Thyroid gland (tissue), 4 donors: ENCODE results near the gene SURF2. TPM values are rescaled to one million over a fixed set of nuclear protein-coding genes. Genes with fewer than 3 reads are reported as not detected.

Experiments used
- DNase-seq, 2 donors: peaks; one replicate each; pipeline ENCODE4 v3.0.0-alpha.2; 2019
- H3K27ac ChIP-seq, 3 donors: fragments of 200-600 bp; sonication (generic); 1 replicate in 2 of 3; 2 replicates in 1 of 3; pipeline ENCODE4 v1.5.1; 2016 to 2019; ENCODE audit warnings: mild to moderate bottlenecking in 1 of 3, moderate library complexity in 1 of 3
- H3K27me3 ChIP-seq: fragments of 200-600 bp; sonication (generic); one replicate; pipeline ENCODE4 v1.5.1; 2019
- H3K36me3 ChIP-seq, 2 donors: fragments of 200-600 bp; sonication (generic); one replicate each; pipeline ENCODE4 v1.5.1; 2016 to 2019
- H3K4me1 ChIP-seq, 2 donors: fragments of 200-600 bp; sonication (generic); one replicate each; pipeline ENCODE4 v1.5.1; 2017 to 2019
- H3K4me3 ChIP-seq, 3 donors: fragments of 200-600 bp; sonication (generic); replicated peaks in 1 of 3; 1 replicate in 2 of 3; 2 replicates in 1 of 3; pipeline ENCODE4 v1.5.1; 2016; ENCODE audit warnings: mild to moderate bottlenecking in 1 of 3
- H3K9me3 ChIP-seq: fragments of 200-600 bp; sonication (generic); one replicate; pipeline ENCODE4 v1.5.1; 2017
- CTCF ChIP-seq, 6 experiments: fragments of 200-600 bp in 3 of 6; fragments of 450-650 bp in 3 of 6; sonication (generic) in 3 of 6; IDR thresholded peaks; one replicate each; pipeline ENCODE4 v1.5.1; 2016 to 2019; ENCODE audit warnings: antibody characterized with exemption in 6 of 6, mild to moderate bottlenecking in 2 of 6, inconsistent platforms in 1 of 6, moderate library complexity in 1 of 6
- POLR2A ChIP-seq, 2 donors: fragments of 450-650 bp; IDR thresholded peaks; one replicate each; pipeline ENCODE4 v1.6.1; 2017; ENCODE audit warnings: antibody characterized with exemption in 2 of 2, mild to moderate bottlenecking in 2 of 2, moderate library complexity in 1 of 2
- WGBS, 2 donors: methylation state at CpG; one replicate each; pipeline ENCODE4 v1.1.5; 2017; 5-methylcytosine and 5-hydroxymethylcytosine counted together
- intact Hi-C: fragments of 100-400 bp; cut with DNase I; formaldehyde crosslinking; loops from one replicate; pipeline ENCODE4 v1.15.1; 2023
- total RNA-seq, 4 donors: library from RNA; depleted of rRNA; stranded (reverse); fragments of >200 nt; gene quantifications; one replicate each; pipeline ENCODE4 v1.2.3, GENCODE V29; 2016

Gene SURF2
- total RNA-seq, 4 donors from 2014 or later: 26.2 to 42.7 (median 31.6) TPM

DNA sequence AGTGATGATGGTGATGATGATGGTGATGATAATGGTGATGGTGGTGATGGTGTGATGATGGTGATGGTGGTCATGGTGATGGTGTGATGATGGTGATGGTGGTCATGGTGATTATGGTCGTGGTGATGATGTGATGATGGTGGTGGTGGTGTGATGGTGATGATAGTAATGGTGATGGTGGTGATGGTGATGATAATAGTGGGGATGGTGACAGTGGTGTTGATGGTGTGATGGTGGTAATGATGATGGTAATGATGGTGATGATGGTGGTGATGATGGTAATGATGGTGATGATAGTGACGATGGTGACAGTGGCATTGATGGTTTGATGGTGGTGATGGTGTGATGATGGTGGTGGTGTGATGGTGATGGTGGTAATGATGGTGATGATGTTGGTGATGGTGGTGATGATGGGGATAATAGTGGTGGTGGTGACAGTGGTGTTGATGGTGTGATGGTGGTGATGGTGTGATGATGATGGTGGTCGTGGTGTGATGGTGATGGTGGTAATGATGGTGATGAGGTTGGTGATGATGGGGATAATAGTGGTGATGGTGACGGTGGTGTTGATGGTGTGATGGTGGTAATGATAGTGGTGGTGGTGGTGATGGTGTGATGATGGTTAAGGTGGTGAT is 26.3 kb downstream of the SURF2 start:
- no peaks in the 10 kb centered on the region for H3K27me3 ChIP-seq
- peaks cover 0 to 3% of the 10 kb centered on the region in 2 donors for H3K4me1 ChIP-seq
- TF ChIP-seq POLR2A (IDR thresholded peaks at IDR 0.05) (no peak), CTCF (IDR thresholded peaks at IDR 0.05) (no peak)
- no peaks in the 10 kb centered on the region for H3K36me3 ChIP-seq
- H3K4me3 ChIP-seq: no peak overlapping the region
- H3K27ac ChIP-seq: no peak overlapping the region
- intact Hi-C loops: no loop called here
- no peaks in the 10 kb centered on the region for H3K9me3 ChIP-seq
- DNase-seq: no peak
- WGBS, 2 donors: 90 to 93% methylated on average over 4 of the region's 4 CpGs

DNA sequence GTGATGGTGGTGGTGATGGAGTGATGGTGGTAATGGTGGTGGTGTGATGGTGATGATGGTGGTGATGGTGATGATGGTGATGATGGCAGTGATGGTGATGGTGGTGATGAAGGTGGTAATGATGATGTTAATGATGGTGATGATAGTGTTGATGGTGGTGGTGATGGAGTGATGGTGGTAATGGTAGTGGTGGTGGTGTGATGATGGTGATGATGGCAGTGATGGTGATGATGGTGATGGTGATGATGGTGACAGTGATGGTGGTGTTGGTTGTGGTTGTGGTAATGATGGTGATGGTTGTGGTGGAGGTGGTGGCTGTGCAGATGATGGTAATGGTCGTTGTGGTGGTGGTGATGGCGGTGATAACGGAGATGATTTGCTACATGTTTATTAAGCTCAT is 27.1 kb downstream of the SURF2 start:
- Histone ChIP-seq H3K4me1 (peaks cover 0 to 11% of the 10 kb centered on the region in 2 donors), H3K4me3 (no peak overlapping the region), H3K36me3 (no peaks in the 10 kb centered on the region), H3K27ac (no peak overlapping the region), H3K27me3 (no peaks in the 10 kb centered on the region), H3K9me3 (no peaks in the 10 kb centered on the region)
- no peak for TF ChIP-seq CTCF (IDR thresholded peaks at IDR 0.05)
- no peak for TF ChIP-seq POLR2A (IDR thresholded peaks at IDR 0.05)
- intact Hi-C loops: no loop called here
- 93 to 95% methylated on average over 3 of the region's 3 CpGs for WGBS, 2 donors
- no peak for DNase-seq

- Histone ChIP-seq H3K4me1 (peaks cover 0 to 15% of the 10 kb centered on the region in 2 donors), H3K36me3 (no peaks in the 10 kb centered on the region), H3K9me3 (no peaks in the 10 kb centered on the region), H3K27ac (no peak overlapping the region), H3K27me3 (no peaks in the 10 kb centered on the region), H3K4me3 (no peak overlapping the region)
- no peak for TF ChIP-seq POLR2A (IDR thresholded peaks at IDR 0.05)
- TF ChIP-seq CTCF (IDR thresholded peaks at IDR 0.05): no peak
- intact Hi-C loops: no loop called here
- no peak for DNase-seq
- 89 to 94% methylated on average over 17 of the region's 17 CpGs for WGBS, 2 donors
Observed at GRCh38 chr9:133384736-133385321, 28.5 kb downstream of the SURF2 start.

DNA sequence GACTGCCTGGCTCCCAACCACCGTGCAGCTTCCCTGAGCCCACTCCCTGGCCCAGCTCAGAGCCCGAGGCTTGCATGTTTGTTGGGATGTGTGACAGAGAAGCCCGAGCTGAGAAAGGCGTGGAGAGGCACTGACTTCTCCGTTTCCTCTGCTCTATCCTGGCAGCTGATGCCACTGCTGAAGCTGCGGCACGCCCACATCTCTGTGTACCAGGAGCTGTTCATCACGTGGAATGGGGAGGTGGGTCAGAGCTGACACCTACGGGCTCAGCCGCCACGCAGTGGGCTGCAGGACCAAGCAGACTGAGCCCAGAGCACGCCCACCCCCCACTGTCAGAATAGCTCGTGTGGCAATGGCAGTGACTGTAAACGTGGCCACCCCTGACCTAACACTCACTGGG is 29.1 kb downstream of the SURF2 start:
- intact Hi-C loops: no loop called here
- no peak for DNase-seq
- TF ChIP-seq CTCF (IDR thresholded peaks at IDR 0.05) (no peak), POLR2A (IDR thresholded peaks at IDR 0.05) (no peak)

GRCh38 chr9:133386338-133386737 is 30.0 kb downstream of the SURF2 start:
- no peak for DNase-seq
- H3K27me3 ChIP-seq: no peaks in the 10 kb centered on the region
- H3K36me3 ChIP-seq: no peaks in the 10 kb centered on the region
- no peak overlapping the region for H3K27ac ChIP-seq
- H3K4me1 ChIP-seq: peaks cover 0 to 15% of the 10 kb centered on the region in 2 donors
- 89 to 93% methylated on average over 12 to 13 of the region's 13 CpGs for WGBS, 2 donors
- TF ChIP-seq CTCF (IDR thresholded peaks at IDR 0.05): no peak
- no peak for TF ChIP-seq POLR2A (IDR thresholded peaks at IDR 0.05)
- no peaks in the 10 kb centered on the region for H3K9me3 ChIP-seq
- H3K4me3 ChIP-seq: no peak overlapping the region
- intact Hi-C loops: no loop called here

More for the DNA sequence above, 29.1 kb downstream of the SURF2 start:
- 93 to 94% methylated on average over 3 to 13 of the region's 14 CpGs for whole genome bisulfite sequencing, 2 donors
- Histone ChIP-seq H3K36me3 (no peaks in the 10 kb centered on the region), H3K9me3 (no peaks in the 10 kb centered on the region), H3K4me3 (no peak overlapping the region), H3K27me3 (no peaks in the 10 kb centered on the region), H3K4me1 (peaks cover 0 to 15% of the 10 kb centered on the region in 2 donors), H3K27ac (no peak overlapping the region)
